ENCODE data around the gene ZNF775.

The ZNF775 gene

DNA sequence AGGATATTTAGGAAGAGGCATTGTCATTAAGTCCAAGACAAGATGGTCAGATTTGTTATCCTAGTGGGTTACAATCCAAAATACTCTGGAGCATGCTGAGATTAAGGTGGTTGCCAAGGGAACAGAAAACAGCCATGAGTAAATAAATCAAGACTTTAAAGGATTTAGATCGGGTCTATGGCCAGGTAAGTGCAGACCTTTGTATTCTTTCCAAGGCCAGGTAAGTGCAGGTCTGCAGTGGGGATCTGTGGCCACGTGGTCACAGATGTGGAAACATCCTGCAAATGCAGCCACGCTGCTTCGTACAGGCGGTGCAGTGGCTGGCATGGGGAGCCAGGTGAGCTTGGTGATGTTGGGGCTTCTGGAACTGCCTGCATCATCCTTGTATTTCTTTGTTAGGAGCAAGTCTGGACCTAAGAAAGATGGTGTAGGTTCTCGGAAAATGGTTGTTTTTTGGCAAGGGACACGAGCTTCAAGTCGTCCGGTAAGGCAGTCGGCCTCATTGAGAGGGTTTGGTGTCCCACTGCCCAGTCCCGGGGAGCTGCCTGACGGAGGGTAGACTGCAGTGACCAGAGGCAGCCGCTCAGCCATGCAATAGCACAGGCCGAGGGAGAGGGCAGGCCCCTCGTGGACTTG, 21.8 kb downstream of the ZNF775 start:
- DNase-seq (ENCODE audit: low read depth, low spot score), result no peak

DNA sequence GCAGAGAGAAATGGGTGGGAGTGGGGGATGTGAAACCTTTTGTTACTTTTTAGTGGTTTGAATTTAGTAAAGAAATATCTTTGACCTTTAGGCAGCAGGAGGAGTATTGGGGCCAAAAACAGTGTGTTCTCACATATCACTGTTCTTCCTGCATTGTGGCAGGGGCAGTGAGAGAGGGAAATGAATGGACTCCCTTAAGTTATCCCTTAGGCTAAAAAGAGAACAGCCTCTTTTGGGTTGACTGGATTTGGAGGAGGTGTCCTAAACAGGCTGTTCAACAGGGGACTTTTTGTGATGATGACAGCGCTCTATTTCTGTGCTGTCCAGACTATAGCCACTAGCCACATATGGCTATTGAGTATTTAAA, 22.3 kb downstream of the ZNF775 start:
- DNase-seq (ENCODE audit: low read depth, low spot score), result no peak

DNA sequence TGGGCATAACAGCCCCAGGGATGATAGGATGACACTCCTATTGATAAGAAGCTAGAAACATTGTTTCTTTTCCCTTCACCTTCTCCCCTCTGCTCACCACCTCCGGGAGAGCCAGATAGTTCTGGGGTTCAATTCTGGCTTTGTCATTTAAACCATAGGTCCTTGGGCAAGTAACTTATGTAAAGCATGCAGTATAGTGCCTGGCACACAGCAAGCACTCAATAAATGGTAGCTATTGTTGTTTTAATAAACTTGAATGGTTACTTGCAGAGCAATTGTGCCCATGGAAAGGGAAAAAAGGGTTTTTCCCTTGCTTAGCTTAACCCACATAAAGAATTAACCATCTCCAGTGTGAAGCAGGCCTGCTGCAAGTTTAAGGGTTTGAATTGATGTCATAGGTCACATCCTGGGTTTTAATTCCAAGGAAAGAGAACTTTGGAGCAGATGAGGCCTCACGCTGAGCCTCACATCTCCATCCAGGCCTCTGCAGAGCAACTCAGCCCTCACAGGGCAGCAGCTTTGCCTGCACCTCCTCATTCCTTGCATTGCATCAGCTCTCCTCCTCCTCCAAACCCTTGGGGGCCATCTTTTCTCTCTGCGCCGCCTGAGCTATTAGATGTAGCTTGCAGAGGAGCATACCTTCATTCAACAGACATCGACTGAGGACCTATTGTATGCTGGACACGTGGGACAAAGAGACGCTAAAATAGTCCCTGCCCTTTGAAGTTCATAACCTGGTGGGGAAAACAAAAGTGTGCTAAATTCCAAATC, 22.9 kb downstream of the ZNF775 start:
- DNase-seq (ENCODE audit: low read depth, low spot score), result no peak

DNA sequence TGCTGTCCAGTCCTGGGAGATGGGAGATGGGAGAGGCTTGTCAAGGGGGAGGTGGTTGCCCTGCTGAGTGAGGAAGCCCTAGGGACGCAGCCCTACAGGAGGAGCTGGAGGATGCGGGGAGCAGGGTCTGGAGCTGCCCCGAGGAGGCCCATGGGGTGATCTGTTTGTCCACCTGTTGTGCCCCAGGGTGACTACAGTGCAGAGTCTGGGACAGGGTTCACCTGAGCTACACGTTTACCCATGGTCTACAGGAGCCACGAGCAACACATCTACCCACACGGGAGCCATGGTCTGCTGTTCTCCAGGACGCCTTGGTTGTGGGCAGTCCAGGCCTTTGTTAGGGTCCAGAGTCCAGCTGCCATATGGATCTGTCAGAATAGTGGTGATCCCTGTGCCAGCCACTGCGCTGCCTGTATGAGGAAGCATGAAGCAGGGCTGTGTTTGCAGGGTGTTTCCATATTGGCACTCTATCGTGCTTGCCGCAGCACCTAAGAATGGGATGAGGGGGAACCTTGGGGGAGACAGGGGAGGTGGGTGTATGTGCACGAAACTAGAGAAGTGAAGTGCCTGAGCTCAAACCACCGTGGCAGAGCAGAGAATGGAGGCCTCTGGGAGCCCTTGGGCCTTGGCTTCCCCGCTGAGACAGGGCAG, 23.7 kb downstream of the ZNF775 start:
- no peak for DNase-seq (ENCODE audit: low read depth, low spot score)

DNA sequence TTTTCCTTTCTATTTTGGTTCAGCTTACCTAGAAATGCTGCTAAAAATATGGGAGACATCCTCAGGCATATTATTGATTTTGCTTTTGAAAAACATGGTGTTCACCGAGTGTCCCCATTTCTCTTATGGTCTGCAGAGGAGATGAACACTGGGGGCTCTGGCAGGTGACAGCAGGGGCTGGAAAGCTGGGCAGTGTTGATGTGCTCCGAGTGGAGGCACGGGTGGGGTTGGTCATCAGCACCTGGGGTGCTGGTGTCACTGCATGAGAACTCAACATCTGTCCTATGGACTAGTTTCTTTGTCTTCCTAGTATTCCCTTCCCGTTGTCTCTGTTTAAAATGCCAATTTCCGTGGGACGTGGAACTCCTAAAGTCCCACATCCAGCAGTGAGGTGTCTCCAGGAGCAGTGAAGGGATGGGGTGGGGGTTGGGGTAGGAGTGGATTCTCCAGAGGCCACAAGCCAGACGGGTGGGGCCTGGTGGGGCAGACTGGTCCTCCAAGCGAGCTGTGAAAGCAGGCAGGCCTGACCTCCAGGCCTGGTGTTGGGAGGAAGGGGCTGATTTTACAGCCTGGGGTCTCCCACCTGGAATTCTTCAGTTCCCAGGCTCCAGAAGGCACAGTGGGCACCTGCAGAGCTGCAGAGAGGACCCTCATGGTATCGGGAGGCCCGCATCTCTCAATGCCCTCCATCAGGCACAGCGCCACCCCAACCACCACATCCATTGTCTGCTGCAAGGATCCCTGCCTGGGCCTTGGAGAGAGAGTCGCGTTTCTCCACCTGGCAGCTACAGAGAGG, 24.4 kb downstream of the ZNF775 start:
- no peak for DNase-seq (ENCODE audit: low read depth, low spot score)

GRCh38 chr7:150404172-150404804, 25.2 kb downstream of the ZNF775 start:
- no peak for DNase-seq (ENCODE audit: low read depth, low spot score)

- peak; percentile 37 for DNase-seq (ENCODE audit: low read depth, low spot score)
These were observed 25.9 kb downstream of the ZNF775 start for GRCh38 chr7:150404805-150405583.

- DNase-seq (ENCODE audit: low read depth, low spot score), result no peak
These were observed 26.6 kb downstream of the ZNF775 start for GRCh38 chr7:150405584-150406311.

- no peak for DNase-seq (ENCODE audit: low read depth, low spot score)
These were observed 27.1 kb downstream of the ZNF775 start for GRCh38 chr7:150406312-150406566.

DNA sequence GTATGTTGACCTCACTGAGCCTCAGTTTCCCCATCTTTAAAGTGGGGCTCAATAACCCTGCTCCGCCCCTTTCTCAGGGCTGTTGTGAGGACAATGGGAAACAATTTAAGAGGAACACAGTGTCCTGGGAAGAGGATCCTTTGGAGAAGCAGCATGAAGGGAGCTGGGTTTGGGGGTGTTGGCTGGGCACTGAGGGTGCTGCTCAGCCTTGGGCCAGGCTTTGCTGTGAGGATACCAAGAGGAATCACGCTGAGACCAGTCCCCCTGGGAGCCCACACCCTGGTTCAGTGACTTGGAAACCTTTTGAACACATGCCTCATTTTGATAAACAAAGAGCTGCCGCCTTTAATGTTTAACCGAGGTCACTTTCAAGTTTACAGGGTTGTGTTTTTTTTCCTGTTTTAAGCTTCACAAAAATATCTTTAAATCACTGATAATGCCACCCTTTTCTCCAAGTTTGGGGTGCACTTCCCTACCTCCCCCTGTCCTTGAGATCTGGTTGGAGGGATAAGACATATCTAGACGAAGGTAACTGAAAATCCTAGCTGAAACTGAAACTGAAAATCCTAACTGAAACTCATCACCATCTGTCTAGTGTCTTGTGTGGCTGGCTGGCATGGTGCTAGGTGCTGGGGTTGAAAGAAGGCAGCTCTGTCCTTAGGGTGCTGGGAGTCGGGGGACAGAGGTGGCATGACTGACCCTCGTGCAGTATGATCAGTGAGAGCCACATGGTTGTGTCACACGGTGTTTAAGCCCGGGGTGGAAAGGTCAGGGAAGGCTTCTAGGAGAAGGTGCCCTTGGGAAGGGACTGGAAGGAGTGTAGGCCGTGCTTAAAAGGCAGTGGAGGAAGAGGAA, 27.7 kb downstream of the ZNF775 start:
- no peak for DNase-seq (ENCODE audit: low read depth, low spot score)

DNA sequence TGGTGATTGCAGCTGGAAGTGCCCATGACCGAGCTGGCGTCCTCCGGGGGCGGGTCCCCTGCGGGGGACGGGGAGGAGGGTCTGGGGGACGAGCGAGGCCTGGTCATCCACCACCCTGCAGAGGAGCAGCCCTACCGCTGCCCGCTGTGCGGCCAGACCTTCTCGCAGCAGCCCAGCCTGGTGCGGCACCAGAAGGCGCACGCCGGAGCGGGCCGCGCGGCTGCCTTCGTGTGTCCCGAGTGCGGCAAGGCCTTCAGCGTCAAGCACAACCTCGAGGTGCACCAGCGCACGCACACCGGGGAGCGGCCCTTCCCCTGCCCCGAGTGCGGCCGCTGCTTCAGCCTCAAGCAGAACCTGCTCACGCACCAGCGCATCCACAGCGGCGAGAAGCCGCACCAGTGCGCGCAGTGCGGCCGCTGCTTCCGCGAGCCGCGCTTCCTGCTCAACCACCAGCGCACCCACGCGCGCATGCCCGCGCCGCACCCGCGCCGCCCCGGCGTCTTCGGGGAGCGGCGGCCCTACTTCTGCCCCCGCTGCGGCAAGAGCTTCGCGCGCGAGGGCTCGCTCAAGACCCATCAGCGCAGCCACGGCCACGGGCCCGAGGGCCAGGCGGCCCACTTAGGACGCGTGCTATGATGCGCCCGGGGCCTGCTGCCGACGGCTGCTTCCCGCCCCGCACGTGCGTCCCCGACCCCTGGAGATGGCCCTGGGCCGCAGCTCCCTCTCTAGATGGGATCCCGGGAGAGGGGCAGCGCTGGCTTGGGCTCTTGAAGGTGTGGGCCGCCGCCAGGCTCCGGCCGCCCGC, 28.7 kb downstream of the ZNF775 start:
- DNase-seq (ENCODE audit: low read depth, low spot score), result no peak

GRCh38 chr7:150408393-150409299, 29.5 kb downstream of the ZNF775 start:
- no peak for DNase-seq (ENCODE audit: low read depth, low spot score)

GRCh38 chr7:150409300-150410030, 30.3 kb downstream of the ZNF775 start:
- DNase-seq (ENCODE audit: low read depth, low spot score), result no peak

DNA sequence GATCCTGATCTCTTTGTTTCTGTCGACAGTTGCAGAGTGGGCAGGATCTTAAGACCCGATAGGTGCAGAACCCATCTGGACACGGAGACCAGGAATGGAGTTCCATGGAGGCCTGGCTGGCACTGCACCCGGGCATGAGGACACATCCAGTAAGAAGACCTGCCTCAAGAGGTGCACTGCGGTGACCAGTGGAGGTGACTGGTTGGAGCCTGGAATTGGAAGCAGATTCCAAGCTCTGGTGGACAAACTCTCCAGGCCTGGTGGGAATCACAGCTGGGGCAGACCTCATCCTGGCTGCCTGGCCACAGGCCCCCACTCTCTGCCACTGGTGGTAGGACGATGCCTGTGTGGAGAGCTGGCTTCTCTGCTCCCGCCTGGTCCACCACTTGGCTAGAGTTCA, 31.0 kb downstream of the ZNF775 start:
- no peak for DNase-seq (ENCODE audit: low read depth, low spot score)

DNA sequence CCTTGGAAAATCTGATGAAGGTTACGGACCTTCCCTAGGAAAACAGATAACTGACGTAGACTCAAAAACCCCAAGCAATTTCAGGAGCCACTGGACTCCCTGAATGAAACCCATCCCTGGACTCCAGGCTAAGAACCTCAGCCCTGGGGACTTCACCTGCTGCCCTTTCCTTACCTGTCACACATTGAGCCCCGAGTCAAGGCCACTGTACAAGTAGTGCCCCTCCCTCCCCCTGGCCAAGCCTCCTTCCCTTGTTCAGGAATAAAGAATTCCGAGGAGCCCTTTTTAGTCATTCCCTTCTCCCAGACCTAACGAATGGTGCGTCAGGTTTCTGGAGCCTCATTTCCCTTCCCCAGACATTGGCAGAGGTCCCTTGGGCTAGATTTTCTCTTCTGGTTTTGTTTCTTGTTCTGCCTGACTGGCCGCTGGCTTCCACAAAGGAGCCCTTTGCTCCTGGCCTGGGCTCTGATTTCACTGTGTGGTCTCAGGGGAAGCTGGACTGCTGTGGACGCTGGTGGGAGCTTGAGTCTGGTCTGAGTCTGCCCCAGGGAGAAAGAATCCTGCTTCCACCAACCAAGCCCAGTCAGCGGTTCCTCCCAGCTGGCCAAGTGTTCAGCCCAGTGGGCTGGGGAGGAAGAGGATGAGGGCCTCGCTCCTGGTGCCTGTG, 31.7 kb downstream of the ZNF775 start:
- no peak for DNase-seq (ENCODE audit: low read depth, low spot score)

GRCh38 chr7:150411606-150412005, 32.5 kb downstream of the ZNF775 start:
- no peak for DNase-seq (ENCODE audit: low read depth, low spot score)

Data from activated CD4-positive, CD25-positive, alpha-beta regulatory T cell treated with anti-CD3 and anti-CD28 coated beads, Interleukin-2, amount 50 U/mL, for 16 hours (primary cell).